Hematopoietic multipotent progenitor cell treated with erythropoietin and hydrocortisone succinate and interleukin-3 and kit ligand, for 17 days (in vitro differentiated cells): ENCODE measurements around the gene ITGB1BP1.

Source experiments
- DNase-seq: peaks from one replicate; pipeline ENCODE4 v3.0.0-alpha.2; 2015; ENCODE audit warnings: low spot score

The ITGB1BP1 gene

GRCh38 chr2:9424447-9425164, 1.3 kb upstream of the ITGB1BP1 start:
- no peak for DNase-seq

GRCh38 chr2:9423922-9424272, 569 bp upstream of the ITGB1BP1 start:
- DNase-seq = peak; percentile 24

DNA sequence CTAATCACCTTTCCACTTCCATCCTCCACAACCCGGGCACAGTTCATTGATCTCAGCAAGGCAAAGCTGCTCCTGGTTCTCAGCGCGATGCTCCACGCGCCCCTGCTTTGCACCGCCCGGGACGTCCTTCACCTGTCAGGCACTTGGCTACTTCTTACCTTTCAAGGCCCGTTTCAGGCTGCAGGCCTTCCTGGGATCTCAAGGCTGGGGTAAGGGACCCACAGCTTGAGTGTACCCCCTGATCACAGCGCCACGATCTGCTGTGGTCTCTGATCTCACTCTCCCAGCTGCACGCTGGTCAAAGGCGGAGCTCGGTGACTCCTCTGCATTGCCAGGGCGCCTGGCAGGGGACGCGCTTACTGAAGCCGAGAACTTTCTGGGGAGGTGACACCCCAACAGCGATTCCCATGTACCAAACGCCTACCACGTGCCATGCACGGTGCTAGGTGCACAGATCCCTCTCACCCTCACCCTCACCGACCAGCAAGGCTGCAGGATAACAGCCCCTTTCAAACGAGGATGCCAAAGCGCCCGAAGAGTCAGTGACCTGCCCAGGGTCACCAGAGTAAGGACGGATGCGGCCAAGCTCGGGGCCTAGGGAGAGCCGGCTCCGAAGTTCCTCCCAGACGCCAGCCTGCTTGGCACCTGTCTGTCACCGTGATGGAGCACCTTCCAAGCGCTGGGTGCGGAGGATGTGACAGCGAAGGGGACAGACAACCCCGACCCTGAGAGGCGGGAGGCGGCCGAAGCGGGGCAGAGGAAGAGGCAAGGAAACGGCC, 818 bp downstream of the ITGB1BP1 start:
- peak; percentile 14 for DNase-seq

DNA sequence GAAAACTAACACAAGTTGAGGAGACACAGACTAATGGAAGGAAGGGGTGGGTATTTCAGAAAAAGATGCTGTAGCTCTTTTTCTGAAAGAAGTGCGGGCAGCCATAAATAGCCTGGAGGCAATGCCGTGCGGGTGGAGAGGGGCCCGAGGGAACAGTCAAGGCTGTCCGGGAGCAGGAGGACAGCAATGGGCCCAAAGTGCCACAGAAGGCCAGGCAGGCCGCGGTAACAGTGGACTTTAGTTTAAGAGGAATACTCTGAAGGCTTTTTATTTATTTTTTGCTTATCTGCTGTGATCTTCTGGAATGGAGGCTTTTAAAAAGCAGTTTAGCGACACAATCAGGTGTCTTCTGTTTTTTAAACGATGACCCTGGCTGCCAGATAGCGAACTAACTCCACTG, 2.8 kb downstream of the ITGB1BP1 start:
- no peak for DNase-seq

DNA sequence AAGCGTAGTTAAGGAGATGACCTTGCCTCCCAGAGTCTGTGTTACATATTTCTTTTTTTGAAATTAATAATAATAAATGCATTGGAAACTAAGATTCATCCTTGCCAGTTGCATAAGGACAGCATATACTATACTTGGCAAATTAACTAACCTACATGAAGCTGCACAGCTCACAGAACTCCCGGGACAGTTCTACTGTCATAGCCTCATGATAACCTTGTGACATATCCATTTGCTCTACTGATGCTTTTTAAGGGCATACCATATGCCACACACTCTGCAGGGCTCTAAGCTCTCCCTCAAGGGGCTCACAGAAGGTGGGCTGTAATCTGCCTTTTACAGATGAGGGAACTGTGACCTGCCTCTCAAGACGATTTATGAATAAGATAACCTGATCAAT, 3.8 kb downstream of the ITGB1BP1 start:
- no peak for DNase-seq

DNA sequence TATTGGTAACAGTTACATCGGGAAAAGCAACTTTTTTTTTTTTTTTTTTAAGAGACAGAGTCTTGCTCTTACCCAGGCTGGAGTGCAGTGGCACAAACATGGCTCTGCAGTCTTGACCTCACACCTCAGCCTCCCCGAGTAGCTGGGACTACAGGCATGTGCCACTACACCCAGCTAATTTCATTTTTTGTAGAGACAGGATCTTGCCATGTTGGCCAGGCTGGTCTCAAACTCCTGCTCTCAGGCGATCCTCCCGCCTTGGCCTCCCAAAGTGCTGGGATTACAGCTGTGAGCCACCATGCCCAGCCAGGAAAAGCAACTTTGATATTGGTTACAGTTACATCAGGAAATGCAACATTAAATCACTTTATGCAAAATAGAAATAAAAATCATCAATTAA, 4.6 kb downstream of the ITGB1BP1 start:
- DNase-seq = no peak

DNA sequence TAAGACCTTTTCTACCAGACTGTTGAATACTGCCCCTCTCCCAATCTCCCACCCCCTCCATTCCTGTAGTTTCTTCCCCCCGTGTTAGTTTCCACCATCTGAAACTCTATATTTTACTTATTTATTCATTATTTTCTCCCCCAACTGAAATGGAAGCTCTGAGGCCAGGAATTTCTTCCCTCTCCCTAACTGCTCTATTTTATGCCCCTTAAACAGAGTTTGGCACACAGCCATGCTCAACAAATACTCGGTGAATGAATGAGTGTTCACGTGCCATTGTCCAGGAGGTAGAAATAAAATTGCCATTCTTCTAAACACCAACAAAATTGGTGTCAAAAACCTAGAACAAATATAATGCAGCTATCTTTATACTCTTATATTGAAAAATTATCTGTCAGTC, 5.6 kb downstream of the ITGB1BP1 start:
- DNase-seq = no peak

- no peak for DNase-seq
Measured at GRCh38 chr2:9416962-9417316, 6.4 kb downstream of the ITGB1BP1 start.

GRCh38 chr2:9416267-9416961, 6.9 kb downstream of the ITGB1BP1 start:
- DNase-seq = no peak

DNA sequence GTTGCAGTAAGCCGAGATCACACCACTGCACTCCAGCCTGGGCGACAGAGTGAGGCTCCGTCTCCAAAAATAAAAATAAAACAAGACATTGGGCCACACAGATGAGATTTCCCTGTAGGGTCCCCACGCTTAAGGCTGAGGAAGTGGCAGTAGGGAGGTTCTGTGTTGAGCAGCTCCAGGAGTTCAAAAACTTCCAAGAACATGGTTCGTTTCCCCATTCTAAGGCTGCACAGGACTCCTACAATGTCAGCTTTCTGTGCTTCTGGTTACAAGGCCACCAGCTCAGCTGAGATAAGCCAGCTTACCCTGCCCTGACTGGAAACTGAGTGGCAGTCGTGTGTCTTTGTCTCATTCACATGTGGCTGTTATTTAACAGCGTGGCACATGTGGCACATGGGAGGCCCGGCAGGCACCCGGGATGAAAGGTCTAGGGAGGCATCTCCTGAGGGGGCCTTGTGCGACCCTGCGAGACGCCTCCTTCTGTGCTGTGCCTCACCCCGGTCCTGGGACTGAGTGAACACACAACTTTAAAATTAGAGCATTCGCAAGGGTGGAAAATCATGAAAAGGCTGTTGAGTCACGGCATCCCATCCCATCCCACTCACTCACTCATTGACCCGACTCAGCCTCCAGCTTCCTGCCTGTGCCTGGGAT, 7.7 kb downstream of the ITGB1BP1 start:
- DNase-seq = no peak

DNA sequence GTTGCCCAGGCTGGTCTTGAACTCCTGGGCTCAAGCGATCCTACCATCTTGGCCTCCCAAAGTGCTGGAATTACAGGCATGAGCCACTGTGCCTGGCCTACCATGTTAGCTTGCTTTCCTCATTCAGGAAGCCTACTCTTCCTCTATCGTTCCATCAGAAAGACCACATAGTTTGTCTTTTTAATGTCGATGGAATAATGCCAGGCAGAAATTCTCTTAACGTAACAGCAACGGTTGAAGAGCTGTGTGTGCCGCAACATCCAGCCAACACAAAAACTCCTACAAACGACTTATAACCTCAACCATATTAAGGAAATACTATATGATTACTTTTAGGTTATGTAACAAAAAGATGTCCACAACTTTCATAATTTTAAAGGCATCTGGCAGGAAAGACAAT, 10.5 kb downstream of the ITGB1BP1 start:
- DNase-seq = no peak

GRCh38 chr2:9410108-9410507, 13.2 kb downstream of the ITGB1BP1 start:
- DNase-seq = no peak

DNA sequence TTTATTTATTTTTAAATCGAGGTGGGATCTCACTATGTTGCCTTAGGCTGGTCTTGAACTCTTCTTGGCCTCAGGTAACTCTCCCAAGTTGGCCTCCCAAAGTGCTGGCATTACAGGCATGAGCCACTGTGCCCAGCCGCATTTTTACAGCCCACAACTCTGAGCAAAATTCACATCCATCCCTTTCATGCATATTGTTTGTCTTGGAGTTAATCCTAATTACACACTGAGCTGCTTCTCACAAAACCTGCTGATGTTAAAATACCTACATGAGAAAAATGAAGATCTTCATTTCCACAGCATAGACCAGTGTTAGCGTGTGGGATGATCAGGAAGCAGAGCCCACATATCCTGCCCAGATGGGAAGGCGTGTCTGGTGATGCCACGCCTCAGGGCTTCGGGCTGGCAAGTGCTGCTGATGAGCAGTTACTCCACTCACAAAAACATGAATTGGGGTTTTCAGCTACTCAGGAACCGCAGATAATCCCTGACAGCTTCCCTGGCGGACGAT, 14.6 kb downstream of the ITGB1BP1 start:
- DNase-seq = no peak

- no peak for DNase-seq
Measured at GRCh38 chr2:9407363-9407811, 15.9 kb downstream of the ITGB1BP1 start.

- DNase-seq = no peak
Measured at GRCh38 chr2:9406529-9407362, 16.6 kb downstream of the ITGB1BP1 start.

GRCh38 chr2:9405636-9406035, 17.7 kb downstream of the ITGB1BP1 start:
- no peak for DNase-seq

- DNase-seq = no peak
Measured at GRCh38 chr2:9404451-9404850, 18.9 kb downstream of the ITGB1BP1 start.

GRCh38 chr2:9403924-9404323, 19.4 kb downstream of the ITGB1BP1 start:
- no peak for DNase-seq

- no peak for DNase-seq
Measured at GRCh38 chr2:9401646-9402371, 21.5 kb downstream of the ITGB1BP1 start.

- DNase-seq = no peak
Measured at GRCh38 chr2:9401059-9401547, 22.2 kb downstream of the ITGB1BP1 start.
